Stimulated activated CD4-positive, alpha-beta T cell treated with anti-CD3 and anti-CD28 coated beads, TNF-alpha, amount 100 ng/mL, for 24 hours (primary cell): ENCODE results near the gene POU5F1.
"Not testable (repeated sequence)": the region's sequence is repeated elsewhere in the genome, so short reads cannot be mapped to it uniquely, and the experiment has no call there.

ENCODE experiments used
- DNase-seq, 3 experiments: peaks; one replicate each; pipeline ENCODE4 v3.0.0-alpha.2; 2020; ENCODE audit warnings: low read depth in 3 of 3

POU5F1 gene

GRCh38 chr6:31165986-31166385 lies 4.5 kb downstream of the POU5F1 start:
- no peak for DNase-seq

GRCh38 chr6:31165064-31165832 lies 5.2 kb downstream of the POU5F1 start:
- peak in 1 of 3 experiments; percentile 7 for DNase-seq

DNA sequence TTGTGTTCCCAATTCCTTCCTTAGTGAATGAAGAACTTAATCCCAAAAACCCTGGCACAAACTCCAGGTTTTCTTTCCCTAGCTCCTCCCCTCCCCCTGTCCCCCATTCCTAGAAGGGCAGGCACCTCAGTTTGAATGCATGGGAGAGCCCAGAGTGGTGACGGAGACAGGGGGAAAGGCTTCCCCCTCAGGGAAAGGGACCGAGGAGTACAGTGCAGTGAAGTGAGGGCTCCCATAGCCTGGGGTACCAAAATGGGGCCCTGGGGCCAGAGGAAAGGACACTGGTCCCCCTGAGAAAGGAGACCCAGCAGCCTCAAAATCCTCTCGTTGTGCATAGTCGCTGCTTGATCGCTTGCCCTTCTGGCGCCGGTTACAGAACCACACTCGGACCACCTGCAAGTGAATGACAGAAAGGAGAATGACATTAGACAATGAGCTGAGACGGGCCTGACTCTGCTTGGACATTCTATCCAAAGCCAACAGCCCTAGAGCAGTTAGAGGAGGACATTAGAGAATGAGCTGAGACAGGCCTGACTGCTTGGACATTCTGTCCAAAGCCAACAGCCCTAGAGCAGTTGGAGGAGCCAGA lies 5.9 kb downstream of the POU5F1 start:
- not testable (repeated sequence) for DNase-seq

GRCh38 chr6:31163922-31164321 lies 6.6 kb downstream of the POU5F1 start:
- DNase-seq: no peak

- DNase-seq: no peak
These were observed 7.9 kb downstream of the POU5F1 start for GRCh38 chr6:31162463-31163165.

GRCh38 chr6:31161216-31162126 lies 9.0 kb downstream of the POU5F1 start:
- DNase-seq: no peak

GRCh38 chr6:31158863-31159855 lies 11.3 kb downstream of the POU5F1 start:
- peak in 1 of 3 experiments; percentile 14 for DNase-seq

DNA sequence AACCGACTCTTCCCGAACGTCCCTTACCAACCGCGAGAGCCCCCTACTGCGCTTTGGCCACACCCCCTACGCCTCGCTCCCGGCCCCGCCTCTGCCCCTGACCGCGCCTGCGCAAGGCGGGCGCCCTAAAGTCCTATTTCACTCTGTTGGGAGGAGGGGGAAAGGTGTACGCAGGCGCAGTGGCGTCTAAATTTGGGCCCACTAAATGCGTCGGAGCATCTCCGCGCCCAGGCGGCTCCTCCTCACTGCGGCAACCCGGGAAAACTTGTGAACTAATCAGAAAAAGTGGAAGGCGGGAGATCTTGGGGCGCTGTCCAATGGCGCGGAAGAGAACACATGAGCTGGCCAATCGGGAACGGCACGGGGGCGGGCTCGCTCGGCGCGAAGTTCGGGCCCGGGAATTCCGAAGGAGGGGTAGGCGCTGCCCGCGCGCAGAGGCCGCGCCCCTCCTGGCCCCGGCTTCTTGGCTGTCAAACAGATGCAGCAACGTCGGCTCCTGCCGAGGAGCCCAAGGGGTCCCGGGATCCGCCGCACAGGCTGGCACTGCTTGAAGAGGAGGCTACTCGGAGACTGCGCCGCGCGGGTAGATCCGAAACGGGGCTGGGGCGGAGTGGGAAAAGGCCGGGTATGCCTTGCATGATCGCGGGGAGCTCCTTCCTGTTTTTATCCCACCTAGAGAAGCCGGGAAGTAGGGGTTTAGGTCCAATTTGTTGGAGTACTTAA lies 12.2 kb downstream of the POU5F1 start, which contains the start of gene TCF19:
Gene TCF19 (plus strand): TSS at position 450 of the 723 bp plus-strand sequence. CDS start 881 bp downstream, outside the sequence.
- peak; percentile 98 to 99 (median 99) for DNase-seq

DNA sequence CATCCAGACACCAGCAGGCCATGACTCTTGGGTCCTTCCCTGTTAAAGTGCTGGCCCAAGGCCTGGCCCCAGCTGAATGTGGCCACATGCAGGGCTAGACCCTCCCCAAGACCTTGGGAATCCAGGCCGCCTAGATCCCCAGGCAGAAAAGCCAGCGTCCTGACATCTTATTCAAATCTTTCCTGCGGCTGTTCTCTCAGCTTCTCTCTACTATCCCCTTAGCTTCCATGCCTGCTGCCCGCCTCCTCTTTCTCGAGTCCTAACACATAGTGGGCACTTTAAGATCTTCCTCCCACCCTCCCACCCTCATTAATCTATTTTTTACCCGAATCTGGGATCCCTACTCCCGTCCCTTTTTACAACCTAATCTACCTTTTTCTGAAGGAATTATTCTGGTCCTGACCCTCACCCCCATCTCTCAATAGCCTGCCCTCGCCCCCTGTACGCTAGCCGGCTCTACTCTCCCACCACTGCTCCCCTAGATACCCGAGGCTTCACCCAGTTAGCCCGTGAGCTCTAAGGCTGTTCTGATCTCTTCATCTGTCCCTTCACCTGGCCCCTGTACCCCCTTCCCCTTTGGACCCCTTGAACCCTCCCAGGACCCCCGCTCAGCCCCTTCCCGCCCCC lies 12.9 kb downstream of the POU5F1 start, which contains the start of gene CCHCR1:
Gene CCHCR1 (minus strand): TSS at position 290 of the 627 bp plus-strand sequence. CDS start 202 bp downstream, at position 88.
- no peak for DNase-seq

DNA sequence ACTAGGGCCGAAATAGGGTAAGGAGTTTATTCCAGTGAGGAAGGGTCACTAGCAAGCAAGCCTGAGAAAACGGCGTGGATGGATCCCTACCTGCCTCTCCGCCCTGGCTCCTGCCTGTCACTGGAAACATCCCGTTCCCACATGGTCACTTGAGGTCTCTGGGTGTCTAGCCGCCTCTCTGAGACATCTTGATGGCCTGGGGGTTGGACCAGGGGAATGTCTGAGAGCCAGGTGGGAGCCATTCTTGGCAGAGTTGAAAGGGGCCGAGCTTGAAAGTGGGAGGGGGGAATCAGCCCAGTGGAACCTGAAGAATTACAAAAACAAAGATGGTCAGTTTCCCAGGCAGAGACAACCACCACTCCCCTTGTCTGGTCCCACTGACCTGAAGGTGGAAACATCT lies 13.8 kb downstream of the POU5F1 start:
- no peak for DNase-seq

DNA sequence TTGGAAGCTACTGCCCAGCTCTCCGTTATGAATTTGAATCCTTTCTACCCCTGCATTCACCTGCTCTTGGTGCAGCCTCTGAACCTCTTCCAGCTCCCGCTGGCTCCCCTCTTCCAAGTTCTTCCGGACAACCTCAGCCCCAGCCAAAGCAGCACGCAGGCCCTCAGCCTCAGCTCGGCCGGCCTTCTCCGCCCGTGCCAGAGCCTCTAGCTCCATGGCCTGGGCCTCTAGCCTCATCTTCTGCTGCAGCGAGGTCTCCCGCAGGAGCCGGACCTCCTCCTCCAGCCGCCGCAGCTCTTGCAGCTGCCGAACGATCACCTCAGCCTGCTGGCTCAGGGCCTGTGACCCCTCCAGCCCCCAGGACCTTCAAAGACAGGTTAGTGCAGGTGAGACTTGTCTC lies 16.0 kb downstream of the POU5F1 start:
- no peak for DNase-seq

DNA sequence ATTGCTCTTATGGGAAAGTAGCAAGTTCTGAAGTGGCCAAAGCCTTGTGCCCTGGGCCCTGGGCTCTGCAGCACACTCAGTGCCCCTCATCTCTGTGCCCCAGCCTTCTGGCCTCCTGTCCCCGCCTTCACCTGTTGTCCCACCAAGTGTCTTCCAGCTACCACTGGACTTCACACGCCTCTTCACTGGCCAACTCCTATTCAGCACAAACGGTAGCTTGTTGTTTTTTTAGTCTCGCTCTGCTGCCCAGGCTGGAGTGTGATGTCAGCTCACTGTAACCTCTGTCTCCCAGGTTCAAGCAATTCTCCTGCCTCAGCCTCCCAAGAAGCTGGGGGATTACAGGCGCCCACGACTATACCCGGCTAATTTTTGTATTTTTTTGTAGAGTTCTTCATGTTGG lies 17.7 kb downstream of the POU5F1 start:
- DNase-seq: no peak

- DNase-seq: no peak
These were observed 20.5 kb downstream of the POU5F1 start for GRCh38 chr6:31149827-31150447.

DNA sequence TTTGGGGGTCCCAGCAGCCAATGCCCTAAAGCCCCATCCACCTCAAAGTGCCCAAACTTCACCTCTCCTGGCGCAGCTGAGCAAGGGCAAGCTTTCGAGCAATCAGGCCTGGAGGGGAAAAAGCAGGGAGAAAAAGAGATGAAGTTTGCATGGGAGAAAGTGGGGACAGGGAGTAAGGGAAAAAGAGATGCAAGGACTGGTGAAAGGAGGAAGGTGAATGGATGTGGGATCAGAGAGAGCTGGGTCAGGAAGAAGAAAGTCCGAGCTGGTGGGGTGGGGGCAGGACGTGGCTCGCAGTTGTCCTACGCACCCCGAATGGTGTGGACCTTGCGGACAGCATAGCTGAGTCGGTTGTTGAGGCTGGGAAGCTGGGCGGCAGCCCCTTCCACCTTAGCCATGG lies 25.1 kb downstream of the POU5F1 start:
- DNase-seq: no peak

DNA sequence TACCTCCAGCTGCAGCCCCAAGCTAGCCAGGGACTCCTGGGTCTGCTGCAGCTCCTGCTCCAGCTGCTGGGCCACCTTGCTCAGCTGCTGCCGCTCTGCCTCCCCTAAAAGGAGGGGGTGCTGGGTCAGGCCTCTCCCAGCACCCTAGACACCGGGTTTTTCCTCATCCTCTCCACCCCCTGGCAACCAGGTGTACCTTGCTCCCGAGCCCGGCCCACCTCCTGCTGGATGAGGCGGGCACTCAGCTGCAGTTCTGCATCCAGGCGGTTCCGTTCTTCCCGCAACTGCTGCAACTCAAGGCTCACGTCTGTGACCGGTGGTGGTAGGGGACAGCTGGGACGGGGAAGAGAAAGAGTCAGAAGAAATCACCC lies 25.5 kb downstream of the POU5F1 start:
- no peak for DNase-seq

DNA sequence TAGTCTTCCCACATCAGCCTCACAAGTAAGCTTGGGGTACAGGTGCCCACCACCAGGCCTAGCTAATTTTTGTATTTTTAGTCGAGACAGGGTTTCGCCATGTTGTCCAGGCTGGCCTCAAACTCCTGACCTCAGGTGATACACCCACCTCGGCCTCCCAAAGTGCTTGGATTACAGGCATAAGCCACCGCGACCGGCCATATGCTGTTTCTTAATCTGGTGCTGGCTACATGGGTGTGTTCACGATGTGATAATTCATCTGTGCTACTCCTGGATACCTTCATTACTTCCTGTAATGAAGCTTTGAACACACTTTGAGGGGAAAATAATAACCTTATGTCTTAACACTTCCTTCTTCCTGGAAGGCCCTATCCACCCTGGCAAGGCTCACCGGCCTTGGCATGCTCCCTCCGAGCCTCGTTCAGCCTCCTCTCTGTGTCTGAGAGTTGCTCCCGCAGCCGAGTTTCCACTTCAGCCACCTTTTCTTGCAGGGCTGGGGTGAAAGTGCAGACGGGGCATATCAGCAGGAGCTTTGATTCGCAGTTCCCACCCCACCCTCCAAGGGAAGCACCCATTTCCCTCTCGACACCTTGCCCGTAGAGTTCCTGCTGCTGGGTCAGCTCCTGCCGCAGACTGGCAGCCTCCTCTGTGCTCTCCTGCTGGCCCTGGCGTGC lies 26.0 kb downstream of the POU5F1 start:
- no peak for DNase-seq

DNA sequence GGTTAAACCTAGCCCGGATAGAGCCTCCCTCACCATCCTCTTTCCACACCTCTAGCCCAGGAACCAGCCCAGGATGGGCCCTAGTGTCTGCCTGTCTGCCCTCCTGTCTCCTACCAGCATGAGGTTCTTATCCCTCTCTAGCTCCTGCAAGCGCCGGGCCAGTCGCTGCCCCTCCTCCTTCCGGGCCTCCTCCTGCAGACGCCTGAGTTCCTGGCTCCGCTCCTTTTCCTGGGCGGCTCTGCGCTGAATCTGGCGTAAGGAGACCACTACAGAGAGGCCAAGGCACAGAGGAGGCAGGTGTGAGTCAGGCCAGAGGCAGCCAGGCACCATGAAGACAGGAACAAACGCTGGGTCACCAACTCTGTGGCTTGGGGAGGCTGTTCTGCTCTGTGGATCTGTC lies 27.3 kb downstream of the POU5F1 start:
- DNase-seq: no peak

DNA sequence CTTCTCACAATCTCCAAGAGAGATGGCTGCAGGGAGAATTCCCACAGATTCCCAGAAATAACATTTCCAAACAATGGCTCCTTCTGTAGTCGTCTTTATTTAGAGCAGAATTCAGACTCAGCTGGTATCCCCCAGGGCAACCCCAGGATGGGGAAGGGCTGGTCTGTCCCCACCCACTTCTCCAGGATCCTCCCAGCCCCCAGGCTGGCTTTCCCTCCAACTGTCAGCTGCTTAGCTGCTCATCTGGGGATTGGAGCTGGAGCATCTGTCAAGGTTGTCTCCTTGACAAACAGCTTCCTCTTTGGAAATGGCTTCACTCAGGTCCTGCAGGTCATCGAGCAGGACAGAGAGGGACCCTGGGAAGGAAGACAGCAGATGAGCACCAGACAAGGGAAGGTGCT lies 28.1 kb downstream of the POU5F1 start:
- no peak for DNase-seq
